Endothelial cell of umbilical vein (primary cell): ENCODE data around the gene TCF20. TPM values are rescaled to one million over a fixed set of nuclear protein-coding genes. Genes with fewer than 3 reads are reported as not detected.
A peak's percentile ranks its signal among the peaks of the same experiment; 100 is the strongest.

Experiments used
- BruUV-seq: library from RNA; stranded (reverse); fragments of 400-500 nt; replicated peaks from 2 replicates; lab custom pipeline; 2021; lab: Mats Ljungman, UMichigan
- CTCF ChIA-PET: fragments of 300-600, 350-600 bp; sonication (Branson Sonifier 250); formaldehyde crosslinking; loops from one replicate; lab custom pipeline; 2021; ENCODE audit warnings: antibody characterized with exemption, inconsistent platforms; lab: Charles Lee
- POLR2A ChIA-PET: fragments of 300-600, 350-600 bp; sonication (Branson Sonifier 250); formaldehyde crosslinking; loops from one replicate; lab custom pipeline; 2021; ENCODE audit warnings: antibody characterized with exemption, inconsistent platforms; lab: Charles Lee
- DNase-seq: peaks from one replicate; pipeline ENCODE4 v3.0.0-alpha.2; 2011; ENCODE audit warnings: low read depth, low spot score
- FAIRE-seq: peaks from 2 replicates; lab custom pipeline; 2011; peaks lifted over from hg19 to GRCh38; lab: Jason Lieb, UNC
- H2AFZ ChIP-seq: 2 replicates; pipeline ENCODE4 v1.6.0; 2012; ENCODE audit warnings: low read depth, low read length, control low read depth, inconsistent platforms
- H3K27ac ChIP-seq: 2 replicates; pipeline ENCODE4 v1.5.1; 2011; ENCODE audit warnings: low read depth, mild to moderate bottlenecking, control low read depth, low read length, moderate library complexity; ENCODE audit not compliant: insufficient read depth
- H3K27me3 ChIP-seq, 2 experiments: 2 replicates each; pipeline versions ENCODE4 v1.6.0 to v1.6.1; 2011; ENCODE audit warnings: low read length in 2 of 2, mixed read lengths in 1 of 2; ENCODE audit not compliant: control insufficient read depth in 2 of 2, insufficient read depth in 2 of 2
- H3K36me3 ChIP-seq, 2 experiments: 2 replicates in 1 of 2; 3 replicates in 1 of 2; pipeline ENCODE4 v1.5.1; 2011; ENCODE audit warnings: low read length in 2 of 2, mild to moderate bottlenecking in 1 of 2, moderate library complexity in 1 of 2; ENCODE audit not compliant: control insufficient read depth in 2 of 2, insufficient read depth in 2 of 2; ENCODE audit errors: extremely low read depth in 1 of 2
- H3K4me1 ChIP-seq: 3 replicates; pipeline ENCODE4 v1.5.1; 2011; ENCODE audit warnings: mild to moderate bottlenecking, low read length; ENCODE audit not compliant: control insufficient read depth, insufficient read depth; ENCODE audit errors: extremely low read depth
- H3K4me2 ChIP-seq: 2 replicates; pipeline ENCODE4 v1.6.1; 2011; ENCODE audit warnings: low read length, control low read depth, mixed read lengths; ENCODE audit not compliant: insufficient read depth
- H3K4me3 ChIP-seq, 3 experiments: fragments of 200-600 bp in 1 of 3; sonication (generic), shearing (Covaris generic) in 1 of 3; replicated peaks in 1 of 3; 2 replicates each; pipeline ENCODE4 v1.5.1; 2011 to 2016; ENCODE audit warnings: control low read depth in 3 of 3, low read length in 3 of 3, mild to moderate bottlenecking in 2 of 3, inconsistent platforms in 1 of 3, low read depth in 1 of 3, moderate library complexity in 1 of 3; ENCODE audit not compliant: insufficient read depth in 1 of 3
- H3K79me2 ChIP-seq: 2 replicates; pipeline ENCODE4 v1.6.0; 2012; ENCODE audit warnings: low read length, inconsistent platforms; ENCODE audit not compliant: control insufficient read depth, insufficient read depth
- H3K9ac ChIP-seq: replicated peaks from 2 replicates; pipeline ENCODE3; 2011; ENCODE audit warnings: low read length, control low read depth; ENCODE audit not compliant: insufficient read depth; ENCODE audit errors: extremely low read depth
- H3K9me1 ChIP-seq: replicated peaks from 3 replicates; pipeline ENCODE4 v1.6.0; 2011; ENCODE audit warnings: mild to moderate bottlenecking, low read length; ENCODE audit not compliant: control insufficient read depth, insufficient read depth; ENCODE audit errors: extremely low read depth
- H3K9me3 ChIP-seq: replicated peaks from 2 replicates; pipeline ENCODE4 v1.5.1; 2012; ENCODE audit warnings: low read length, inconsistent platforms; ENCODE audit not compliant: control insufficient read depth, insufficient read depth
- H4K20me1 ChIP-seq: replicated peaks from 2 replicates; pipeline ENCODE3; 2011; ENCODE audit warnings: mild to moderate bottlenecking, low read length; ENCODE audit not compliant: control insufficient read depth, insufficient read depth; ENCODE audit errors: extremely low read depth
- EZH2 ChIP-seq: IDR thresholded peaks from 2 replicates; pipeline ENCODE4 v1.6.1; 2012; ENCODE audit warnings: borderline replicate concordance, low read depth, mild to moderate bottlenecking, moderate library complexity, low read length, inconsistent platforms; ENCODE audit not compliant: severe bottlenecking
- GATA2 ChIP-seq: IDR thresholded peaks from 2 replicates; pipeline ENCODE4 v1.7.0; 2011; ENCODE audit warnings: low read depth, mild to moderate bottlenecking, moderate library complexity, mixed read lengths, low read length; ENCODE audit not compliant: insufficient read length, insufficient read depth
- JUN ChIP-seq: IDR thresholded peaks from 2 replicates; pipeline ENCODE4 v1.6.1; 2011; ENCODE audit warnings: borderline replicate concordance, low read depth; ENCODE audit not compliant: insufficient read length, insufficient read depth
- MYC ChIP-seq: IDR thresholded peaks from one replicate; pipeline ENCODE4 v1.6.1; 2011; ENCODE audit warnings: mild to moderate bottlenecking, low read depth, low read length
- POLR2A ChIP-seq: IDR thresholded peaks from 2 replicates; pipeline ENCODE4 v1.6.1; 2012; ENCODE audit warnings: low read depth, mild to moderate bottlenecking, control low read depth, low read length
- POLR2AphosphoS5 ChIP-seq: IDR thresholded peaks from 2 replicates; pipeline ENCODE4 v1.6.1; 2012; ENCODE audit warnings: low read depth, mild to moderate bottlenecking, control low read depth, low read length, moderate library complexity; ENCODE audit not compliant: insufficient read depth
- dilution Hi-C: fragments of 300-500 bp; cut with MboI; formaldehyde crosslinking; loops from one replicate; pipeline ENCODE4 v1.15.0; 2019; ENCODE audit warnings: low sequenced_read_pairs; ENCODE audit not compliant: extremely low pct_ligation_motif_present
- intact Hi-C: fragments of 100-400 bp; cut with micrococcal nuclease; formaldehyde crosslinking; loops from one replicate; pipeline ENCODE4 v1.10.0; 2022
- polyA plus RNA-seq, 4 experiments: library from polyadenylated mRNA; depleted of rRNA in 3 of 4; stranded (reverse) in 3 of 4; unstranded in 1 of 4; fragments of >200 nt; gene quantifications; 2 replicates each; pipeline versions ENCODE4 v1.2.1 to v1.2.3, GENCODE V29; 2011 to 2012; ENCODE audit warnings: missing spikeins in 1 of 4
- total RNA-seq: library from RNA; stranded (reverse); gene quantifications from 2 replicates; pipeline ENCODE4 v1.2.3, GENCODE V29; 2021
- TF ChIP-seq, protein P1 (sequence below), 2 donors: IDR thresholded peaks; 1 replicate in 1 of 2; 2 replicates in 1 of 2; pipeline ENCODE4 v1.5.1; 2011; ENCODE audit warnings: low read length in 2 of 2, mild to moderate bottlenecking in 2 of 2, moderate library complexity in 2 of 2, control low read depth in 1 of 2, inconsistent platforms in 1 of 2, low read depth in 1 of 2; ENCODE audit not compliant: insufficient read depth in 1 of 2; ENCODE audit errors: extremely low read depth in 1 of 2

TCF20 gene
- total and polyA plus RNA-seq, 2 donors (not counting 3 experiments of a cell fraction or from before 2014, with no cell fraction given): 11.2 to 36.7 TPM

GRCh38 chr22:42296381-42296853 lies 26.0 kb upstream of the TCF20 start:
- BruUV-seq: no TSS peak
- DNase-seq (no peak), FAIRE-seq (no peak)
- H3K9ac ChIP-seq: no peak overlapping the region
- no peaks in the 10 kb centered on the region for H3K79me2 ChIP-seq
- H3K27me3 ChIP-seq: no peaks in the 10 kb centered on the region
- H4K20me1 ChIP-seq: no peaks in the 10 kb centered on the region
- no peak for TF ChIP-seq JUN
- TF ChIP-seq POLR2AphosphoS5: no peak
- no peak for TF ChIP-seq GATA2
- TF ChIP-seq POLR2A: no peak
- TF ChIP-seq EZH2: no peak
- TF ChIP-seq, protein P1, sequence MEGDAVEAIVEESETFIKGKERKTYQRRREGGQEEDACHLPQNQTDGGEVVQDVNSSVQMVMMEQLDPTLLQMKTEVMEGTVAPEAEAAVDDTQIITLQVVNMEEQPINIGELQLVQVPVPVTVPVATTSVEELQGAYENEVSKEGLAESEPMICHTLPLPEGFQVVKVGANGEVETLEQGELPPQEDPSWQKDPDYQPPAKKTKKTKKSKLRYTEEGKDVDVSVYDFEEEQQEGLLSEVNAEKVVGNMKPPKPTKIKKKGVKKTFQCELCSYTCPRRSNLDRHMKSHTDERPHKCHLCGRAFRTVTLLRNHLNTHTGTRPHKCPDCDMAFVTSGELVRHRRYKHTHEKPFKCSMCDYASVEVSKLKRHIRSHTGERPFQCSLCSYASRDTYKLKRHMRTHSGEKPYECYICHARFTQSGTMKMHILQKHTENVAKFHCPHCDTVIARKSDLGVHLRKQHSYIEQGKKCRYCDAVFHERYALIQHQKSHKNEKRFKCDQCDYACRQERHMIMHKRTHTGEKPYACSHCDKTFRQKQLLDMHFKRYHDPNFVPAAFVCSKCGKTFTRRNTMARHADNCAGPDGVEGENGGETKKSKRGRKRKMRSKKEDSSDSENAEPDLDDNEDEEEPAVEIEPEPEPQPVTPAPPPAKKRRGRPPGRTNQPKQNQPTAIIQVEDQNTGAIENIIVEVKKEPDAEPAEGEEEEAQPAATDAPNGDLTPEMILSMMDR (IDR thresholded peaks at IDR 0.05; ENCODE audit: extremely low read depth in 1 of 2, insufficient read depth in 1 of 2, low read depth in 1 of 2, low read length in 2 of 2): peak in 1 of 2 donors; percentile 32
- TF ChIP-seq MYC: no peak
- H3K9me3 ChIP-seq: no peaks in the 10 kb centered on the region
- no peak overlapping the region for H3K27ac ChIP-seq
- H3K4me3 ChIP-seq: no peak overlapping the region
- ChIA-PET POLR2A (no interaction called here), CTCF (interaction anchor here (1.0 to 1.2 kb wide), 3 partner anchors 29 to 130 kb away, joined by 3 read pairs; no protein-coding TSS in a partner anchor)
- intact Hi-C loops: no loop called here
- H3K4me2 ChIP-seq: no peak overlapping the region
- no peaks in the 10 kb centered on the region for H3K4me1 ChIP-seq
- no peaks in the 10 kb centered on the region for H3K9me1 ChIP-seq
- H2AFZ ChIP-seq: no peak overlapping the region
- no peaks in the 10 kb centered on the region for H3K36me3 ChIP-seq
- dilution Hi-C loops: no loop called here
